ENCODE results near the gene IQCH.
"Not testable (repeated sequence)": the region's sequence is repeated elsewhere in the genome, so short reads cannot be mapped to it uniquely, and the experiment has no call there.

DNA sequence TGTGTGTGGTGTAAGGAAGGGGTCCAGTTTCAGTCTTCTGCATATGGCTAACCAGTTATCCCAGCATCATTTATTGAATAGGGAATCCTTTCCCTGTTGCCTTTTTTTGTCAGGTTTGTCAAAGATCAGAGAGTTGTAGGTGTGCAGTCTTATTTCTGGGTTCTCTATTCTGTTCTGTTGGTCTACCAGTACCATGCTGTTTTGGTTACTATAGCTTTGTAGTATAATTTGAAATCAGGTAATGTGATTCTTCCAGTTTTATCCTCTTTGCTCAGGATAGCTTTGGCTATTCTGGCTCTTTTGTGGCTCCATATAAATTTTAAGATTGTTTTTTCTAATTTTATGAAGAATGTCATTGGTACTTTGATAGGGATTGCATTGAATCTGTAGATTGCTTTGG, 31.0 kb downstream of the IQCH start:
- TF ChIP-seq, protein P1, sequence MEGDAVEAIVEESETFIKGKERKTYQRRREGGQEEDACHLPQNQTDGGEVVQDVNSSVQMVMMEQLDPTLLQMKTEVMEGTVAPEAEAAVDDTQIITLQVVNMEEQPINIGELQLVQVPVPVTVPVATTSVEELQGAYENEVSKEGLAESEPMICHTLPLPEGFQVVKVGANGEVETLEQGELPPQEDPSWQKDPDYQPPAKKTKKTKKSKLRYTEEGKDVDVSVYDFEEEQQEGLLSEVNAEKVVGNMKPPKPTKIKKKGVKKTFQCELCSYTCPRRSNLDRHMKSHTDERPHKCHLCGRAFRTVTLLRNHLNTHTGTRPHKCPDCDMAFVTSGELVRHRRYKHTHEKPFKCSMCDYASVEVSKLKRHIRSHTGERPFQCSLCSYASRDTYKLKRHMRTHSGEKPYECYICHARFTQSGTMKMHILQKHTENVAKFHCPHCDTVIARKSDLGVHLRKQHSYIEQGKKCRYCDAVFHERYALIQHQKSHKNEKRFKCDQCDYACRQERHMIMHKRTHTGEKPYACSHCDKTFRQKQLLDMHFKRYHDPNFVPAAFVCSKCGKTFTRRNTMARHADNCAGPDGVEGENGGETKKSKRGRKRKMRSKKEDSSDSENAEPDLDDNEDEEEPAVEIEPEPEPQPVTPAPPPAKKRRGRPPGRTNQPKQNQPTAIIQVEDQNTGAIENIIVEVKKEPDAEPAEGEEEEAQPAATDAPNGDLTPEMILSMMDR (conservative IDR thresholded peaks at IDR 0.05; ENCODE audit: low read depth, low read length): not testable (repeated sequence)
- not testable (repeated sequence) for TF ChIP-seq POLR2A (IDR thresholded peaks at IDR 0.05; ENCODE audit: low read depth, low read length); MXI1 (IDR thresholded peaks at IDR 0.05; ENCODE audit: borderline replicate concordance, low read depth, low read length); RAD21 (IDR thresholded peaks at IDR 0.05; ENCODE audit: low read length); RFX5 (IDR thresholded peaks at IDR 0.05; ENCODE audit: low read depth, low read length); MAFK (IDR thresholded peaks at IDR 0.05; ENCODE audit: low read depth, low read length); BHLHE40 (IDR thresholded peaks at IDR 0.05; ENCODE audit: low read depth, low read length)
- TF ChIP-seq, protein P2, sequence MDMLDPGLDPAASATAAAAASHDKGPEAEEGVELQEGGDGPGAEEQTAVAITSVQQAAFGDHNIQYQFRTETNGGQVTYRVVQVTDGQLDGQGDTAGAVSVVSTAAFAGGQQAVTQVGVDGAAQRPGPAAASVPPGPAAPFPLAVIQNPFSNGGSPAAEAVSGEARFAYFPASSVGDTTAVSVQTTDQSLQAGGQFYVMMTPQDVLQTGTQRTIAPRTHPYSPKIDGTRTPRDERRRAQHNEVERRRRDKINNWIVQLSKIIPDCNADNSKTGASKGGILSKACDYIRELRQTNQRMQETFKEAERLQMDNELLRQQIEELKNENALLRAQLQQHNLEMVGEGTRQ (IDR thresholded peaks at IDR 0.05; ENCODE audit: low read depth, low read length): not testable (repeated sequence)
